H1 (cell line): ENCODE data around the gene RSU1. TPM values are rescaled to one million over a fixed set of nuclear protein-coding genes. Genes with fewer than 3 reads are reported as not detected.

Experiments
- CTCF ChIA-PET: fragments of 300-600 bp; sonication (Branson Sonifier 250); formaldehyde crosslinking; loops from one replicate; lab custom pipeline; 2021; ENCODE audit not compliant: partially characterized antibody; lab: Charles Lee
- POLR2A ChIA-PET: fragments of 300-600 bp; sonication (Branson Sonifier 250); formaldehyde crosslinking; loops from one replicate; lab custom pipeline; 2021; ENCODE audit warnings: inconsistent platforms; ENCODE audit not compliant: partially characterized antibody; lab: Charles Lee
- DNase-seq, 2 experiments: peaks; one replicate each; pipeline versions ENCODE4 v3.0.0 to v3.0.0-alpha.2; 2010 to 2022; ENCODE audit warnings: low spot score in 2 of 2, low read depth in 1 of 2, mixed read lengths in 1 of 2
- FAIRE-seq: peaks from 2 replicates; lab custom pipeline; 2011; peaks lifted over from hg19 to GRCh38; lab: Jason Lieb, UNC
- H2AFZ ChIP-seq: 2 replicates; pipeline ENCODE4 v1.8.1; 2012; ENCODE audit warnings: low read length, inconsistent platforms
- H2AK5ac ChIP-seq: 2 replicates; pipeline ENCODE4 v1.6.1; 2013; ENCODE audit warnings: low read depth, low read length
- H2BK120ac ChIP-seq: replicated peaks from 2 replicates; pipeline ENCODE3; 2013; ENCODE audit warnings: low read depth, low read length, inconsistent platforms
- H2BK12ac ChIP-seq: 2 replicates; pipeline ENCODE4 v1.6.1; 2013; ENCODE audit warnings: low read depth, low read length
- H2BK15ac ChIP-seq: 2 replicates; pipeline ENCODE4 v1.6.1; 2013; ENCODE audit warnings: low read length
- H2BK20ac ChIP-seq: 2 replicates; pipeline ENCODE4 v1.6.1; 2013; ENCODE audit warnings: low read length
- H2BK5ac ChIP-seq: 2 replicates; pipeline ENCODE4 v1.6.1; 2013; ENCODE audit warnings: low read depth, low read length
- H3K14ac ChIP-seq: 2 replicates; pipeline ENCODE4 v1.6.1; 2013; ENCODE audit warnings: inconsistent platforms; ENCODE audit not compliant: insufficient read length
- H3K18ac ChIP-seq: 2 replicates; pipeline ENCODE4 v1.6.1; 2013; ENCODE audit warnings: low read length; ENCODE audit errors: extremely low read depth
- H3K23ac ChIP-seq: 2 replicates; pipeline ENCODE4 v1.6.1; 2013; ENCODE audit warnings: inconsistent platforms; ENCODE audit not compliant: insufficient read length
- H3K23me2 ChIP-seq: 2 replicates; pipeline ENCODE4 v1.6.1; 2013; ENCODE audit warnings: low read depth, low read length
- H3K27ac ChIP-seq: 2 replicates; pipeline ENCODE4 v1.6.1; 2011; ENCODE audit warnings: low read depth, low read length, inconsistent platforms
- H3K27me3 ChIP-seq, 4 experiments: replicated peaks in 1 of 4; 1 replicate in 1 of 4; 2 replicates in 3 of 4; pipeline versions ENCODE4 v1.6.1 to v1.8.1; 2011 to 2013; ENCODE audit warnings: low read length in 3 of 4, mild to moderate bottlenecking in 3 of 4, inconsistent platforms in 2 of 4, mixed read lengths in 2 of 4, moderate library complexity in 1 of 4; ENCODE audit not compliant: control insufficient read depth in 3 of 4, insufficient read depth in 3 of 4; ENCODE audit errors: extremely low read depth in 1 of 4
- H3K36me3 ChIP-seq, 4 experiments: 2 replicates each; pipeline versions ENCODE4 v1.6.1 to v1.8.1; 2011 to 2013; ENCODE audit warnings: mild to moderate bottlenecking in 4 of 4, low read length in 3 of 4, moderate library complexity in 2 of 4, control low read depth in 1 of 4, inconsistent platforms in 1 of 4; ENCODE audit not compliant: insufficient read depth in 4 of 4, control insufficient read depth in 2 of 4
- H3K4ac ChIP-seq: replicated peaks from 2 replicates; pipeline ENCODE3; 2013; ENCODE audit warnings: low read length, low read depth, mixed read lengths, inconsistent platforms; ENCODE audit not compliant: insufficient read length
- H3K4me1 ChIP-seq, 4 experiments: replicated peaks in 1 of 4; 1 replicate in 1 of 4; 2 replicates in 3 of 4; pipeline versions ENCODE4 v1.6.1 to v1.8.1; 2011 to 2013; ENCODE audit warnings: low read length in 3 of 4, inconsistent platforms in 2 of 4, mixed read lengths in 1 of 4; ENCODE audit not compliant: insufficient read depth in 4 of 4, control insufficient read depth in 3 of 4
- H3K4me2 ChIP-seq, 2 experiments: 2 replicates each; pipeline versions ENCODE4 v1.6.1 to v1.8.1; 2011 to 2013; ENCODE audit warnings: low read depth in 2 of 2, low read length in 2 of 2, control low read depth in 1 of 2, inconsistent platforms in 1 of 2, mild to moderate bottlenecking in 1 of 2; ENCODE audit not compliant: insufficient read depth in 1 of 2
- H3K4me3 ChIP-seq, 4 experiments: fragments of 200-600, 300-600 bp in 1 of 4; sonication (generic), shearing (Covaris generic), sonication (Bioruptor Twin) in 1 of 4; 2 replicates each; pipeline versions ENCODE4 v1.5.1 to v1.8.1; 2011 to 2016; ENCODE audit warnings: low read length in 4 of 4, low read depth in 3 of 4, control low read depth in 2 of 4, inconsistent platforms in 2 of 4, mild to moderate bottlenecking in 2 of 4, mixed read lengths in 1 of 4, moderate library complexity in 1 of 4; ENCODE audit not compliant: insufficient read depth in 2 of 4; ENCODE audit errors: extremely low read depth in 1 of 4
- H3K56ac ChIP-seq: replicated peaks from 2 replicates; pipeline ENCODE3; 2013; ENCODE audit warnings: low read depth, mild to moderate bottlenecking, mixed read lengths, low read length, inconsistent platforms; ENCODE audit not compliant: insufficient read length
- H3K79me1 ChIP-seq: 2 replicates; pipeline ENCODE4 v1.6.1; 2013; ENCODE audit warnings: low read depth, low read length, control low read depth
- H3K79me2 ChIP-seq, 2 experiments: 2 replicates each; pipeline versions ENCODE4 v1.6.1 to v1.8.1; 2012 to 2013; ENCODE audit warnings: low read length in 2 of 2, mild to moderate bottlenecking in 2 of 2, inconsistent platforms in 1 of 2; ENCODE audit not compliant: insufficient read depth in 2 of 2, control insufficient read depth in 1 of 2
- H3K9ac ChIP-seq, 4 experiments: replicated peaks in 1 of 4; 1 replicate in 1 of 4; 2 replicates in 3 of 4; pipeline versions ENCODE4 v1.6.1 to v1.8.1; 2011 to 2013; ENCODE audit warnings: low read depth in 3 of 4, low read length in 3 of 4, control low read depth in 2 of 4, mild to moderate bottlenecking in 2 of 4, moderate library complexity in 2 of 4, inconsistent platforms in 1 of 4; ENCODE audit errors: extremely low read depth in 1 of 4
- H3K9me3 ChIP-seq, 2 experiments: 2 replicates each; pipeline versions ENCODE4 v1.6.1 to v1.8.1; 2012 to 2013; ENCODE audit warnings: mild to moderate bottlenecking in 2 of 2, moderate library complexity in 2 of 2, control low read depth in 1 of 2, inconsistent platforms in 1 of 2, low read depth in 1 of 2, low read length in 1 of 2, mixed read lengths in 1 of 2; ENCODE audit not compliant: insufficient read depth in 2 of 2
- H4K20me1 ChIP-seq, 2 experiments: replicated peaks in 1 of 2; 2 replicates each; pipeline versions ENCODE3 to v1.8.1; 2011 to 2013; ENCODE audit warnings: inconsistent platforms in 2 of 2, low read length in 2 of 2, mild to moderate bottlenecking in 1 of 2; ENCODE audit not compliant: insufficient read depth in 2 of 2, control insufficient read depth in 1 of 2
- H4K5ac ChIP-seq: 2 replicates; pipeline ENCODE4 v1.6.1; 2013; ENCODE audit warnings: low read length, low read depth, mixed read lengths, inconsistent platforms; ENCODE audit not compliant: insufficient read length
- H4K8ac ChIP-seq: 2 replicates; pipeline ENCODE4 v1.8.0; 2013; ENCODE audit warnings: mild to moderate bottlenecking, moderate library complexity, low read length, inconsistent platforms; ENCODE audit not compliant: insufficient read depth; ENCODE audit errors: extremely low read depth
- H4K91ac ChIP-seq: replicated peaks from 2 replicates; pipeline ENCODE3; 2013; ENCODE audit warnings: low read length, mixed read lengths, inconsistent platforms; ENCODE audit not compliant: insufficient read length
- CEBPB ChIP-seq: IDR thresholded peaks from 2 replicates; pipeline ENCODE4 v1.6.1; 2012; ENCODE audit warnings: low read depth, low read length
- CHD1 ChIP-seq: IDR thresholded peaks from 2 replicates; pipeline ENCODE4 v1.6.1; 2012; ENCODE audit warnings: low read depth, low read length, improper control_type of control experiment
- CTBP2 ChIP-seq: IDR thresholded peaks from 2 replicates; pipeline ENCODE4 v1.7.0; 2011; ENCODE audit warnings: borderline replicate concordance, mild to moderate bottlenecking, moderate library complexity, mixed read lengths, low read length; ENCODE audit not compliant: insufficient read depth, insufficient read length
- FOSL1 ChIP-seq: IDR thresholded peaks from 2 replicates; pipeline ENCODE4 v1.6.1; 2011; ENCODE audit warnings: mild to moderate bottlenecking, low read depth, low read length, moderate library complexity; ENCODE audit not compliant: insufficient read depth
- GTF2F1 ChIP-seq: IDR thresholded peaks from 2 replicates; pipeline ENCODE4 v1.6.1; 2012; ENCODE audit warnings: low read depth, low read length, improper control_type of control experiment, borderline replicate concordance
- JUN ChIP-seq: IDR thresholded peaks from 2 replicates; pipeline ENCODE4 v1.6.1; 2011; ENCODE audit warnings: low read depth, mild to moderate bottlenecking, improper control_type of control experiment, low read length
- NANOG ChIP-seq: IDR thresholded peaks from 2 replicates; pipeline ENCODE4 v1.6.1; 2011; ENCODE audit warnings: low read length, low read depth, mild to moderate bottlenecking, inconsistent platforms; ENCODE audit not compliant: insufficient read depth, poor library complexity, severe bottlenecking
- PHF8 ChIP-seq: fragments of 200-600 bp; sonication (generic); conservative IDR thresholded peaks from 2 replicates; pipeline ENCODE4 v1.7.1; 2012; ENCODE audit warnings: low read depth, mild to moderate bottlenecking, inconsistent platforms, low read length, moderate library complexity
- SAP30 ChIP-seq: fragments of 300-600 bp; sonication (generic); IDR thresholded peaks from 2 replicates; pipeline ENCODE4 v1.7.1; 2012; ENCODE audit warnings: low read length, moderate library complexity, mild to moderate bottlenecking, inconsistent platforms; ENCODE audit not compliant: insufficient read depth, insufficient replicate concordance
- SRF ChIP-seq: IDR thresholded peaks from 2 replicates; pipeline ENCODE4 v1.6.1; 2011; ENCODE audit warnings: mild to moderate bottlenecking, low read depth, low read length, moderate library complexity
- TCF12 ChIP-seq: IDR thresholded peaks from 2 replicates; pipeline ENCODE4 v1.6.1; 2011; ENCODE audit warnings: low read depth, mild to moderate bottlenecking, low read length
- WGBS, 2 experiments: shearing (Covaris generic) in 1 of 2; methylation state at CpG; one replicate each; pipeline versions ENCODE4 v1.1.6 to v1.1.7; 2013 to 2015; ENCODE audit warnings: low lambda C conversion rate in 2 of 2, mixed read lengths in 2 of 2, inconsistent platforms in 1 of 2, low coverage in 1 of 2, missing lambda C conversion rate in 1 of 2; ENCODE audit not compliant: insufficient replicate concordance in 2 of 2, insufficient coverage in 1 of 2, insufficient read length in 1 of 2; ENCODE audit errors: extremely low coverage in 1 of 2, missing lambda C conversion rate in 1 of 2; 5-methylcytosine and 5-hydroxymethylcytosine counted together
- polyA plus RNA-seq, 7 experiments: library from polyadenylated mRNA; depleted of rRNA in 3 of 7; stranded (reverse) in 5 of 7; unstranded in 2 of 7; fragments of >200 nt in 5 of 7; fragments of 200-250 nt in 2 of 7; gene quantifications; 1 replicate in 5 of 7; 2 replicates in 1 of 7; 4 replicates in 1 of 7; pipeline versions ENCODE4 v1.2.1 to v1.2.3, GENCODE V29; 2011 to 2013; ENCODE audit warnings: missing spikeins in 2 of 7, mixed read lengths in 2 of 7
- total RNA-seq: library from RNA; stranded (reverse); fragmentation: NEBNext Ultra II Directional; extraction: Animal tissue kit (Norgen Biotek cat#: 25700); gene quantifications from 2 replicates; pipeline ENCODE4 v1.2.1, GENCODE V29; 2021
- TF ChIP-seq, protein P1 (sequence below): IDR thresholded peaks from 2 replicates; pipeline ENCODE4 v1.6.1; 2011; ENCODE audit warnings: low read length, improper control_type of control experiment
- TF ChIP-seq, protein P2 (sequence below): IDR thresholded peaks from 2 replicates; pipeline ENCODE4 v1.6.1; 2011; ENCODE audit warnings: low read depth, mild to moderate bottlenecking, low read length; ENCODE audit not compliant: insufficient read depth

The RSU1 gene
- total and polyA plus RNA-seq, 2 of the 8 experiments (the other 6 are each of a cell fraction or from before 2014, with no cell fraction given) = 50.0 to 68.2 TPM

DNA sequence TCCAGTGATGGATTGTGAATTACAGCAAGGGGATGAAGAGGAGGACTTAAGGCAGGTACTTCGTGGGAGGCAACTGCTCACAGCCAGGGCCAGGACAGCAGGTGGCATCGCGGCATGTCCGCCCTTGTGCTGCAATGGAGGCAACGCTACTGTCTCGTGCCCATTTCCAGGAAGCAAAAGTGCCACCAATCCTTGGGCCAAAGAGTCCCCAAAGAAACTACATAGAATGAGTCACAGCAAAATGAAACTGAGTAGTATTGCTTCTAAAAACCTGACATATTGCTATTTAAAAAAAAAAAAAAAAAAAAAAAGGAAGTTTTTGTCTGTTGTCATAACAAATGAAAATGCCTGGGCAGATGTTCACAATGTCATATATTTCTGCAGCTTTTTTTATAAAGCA is 46.6 kb downstream of the RSU1 start:
- H3K23ac ChIP-seq = no peak overlapping the region
- H2BK12ac ChIP-seq = no peak overlapping the region
- CTCF ChIA-PET = interaction anchor here (0.7 kb wide), 1 partner anchor 12 kb away, joined by 3 read pairs; no protein-coding TSS in a partner anchor
- POLR2A ChIA-PET = no interaction called here
- no peaks in the 10 kb centered on the region for H3K23me2 ChIP-seq
- H4K5ac ChIP-seq = no peak overlapping the region
- no peak overlapping the region for H3K4ac ChIP-seq
- H3K18ac ChIP-seq = no peak overlapping the region
- 94% methylated on average over 6 of the region's 6 CpGs; no CpG with 5 or more reads in 1 of the 2 experiments for WGBS, 2 experiments
- no peak overlapping the region for H3K4me2 ChIP-seq
- H3K79me2 ChIP-seq = no peaks in the 10 kb centered on the region
- no peak overlapping the region for H3K27ac ChIP-seq
- no peak overlapping the region for H4K91ac ChIP-seq
- H3K36me3 ChIP-seq = no peaks in the 10 kb centered on the region
- H2BK20ac ChIP-seq = no peak overlapping the region
- no peak overlapping the region for H2BK5ac ChIP-seq
- H4K20me1 ChIP-seq = peaks cover 0 to 1% of the 10 kb centered on the region in 2 experiments
- H3K4me1 ChIP-seq = no peaks in the 10 kb centered on the region
- no peak overlapping the region for H3K4me3 ChIP-seq
- no peaks in the 10 kb centered on the region for H3K27me3 ChIP-seq
- H3K14ac ChIP-seq = no peak overlapping the region
- no peak overlapping the region for H2BK120ac ChIP-seq
- no peak overlapping the region for H4K8ac ChIP-seq
- H3K56ac ChIP-seq = no peak overlapping the region
- H3K79me1 ChIP-seq = no peaks in the 10 kb centered on the region
- H2AK5ac ChIP-seq = no peak overlapping the region
- no peak for FAIRE-seq
- H3K9ac ChIP-seq = no peak overlapping the region
- no peaks in the 10 kb centered on the region for H3K9me3 ChIP-seq
- H2AFZ ChIP-seq = no peak overlapping the region
- no peak for DNase-seq
- H2BK15ac ChIP-seq = no peak overlapping the region
- no peak for TF ChIP-seq CTBP2
- TF ChIP-seq NANOG = no peak
- TF ChIP-seq, protein P1, sequence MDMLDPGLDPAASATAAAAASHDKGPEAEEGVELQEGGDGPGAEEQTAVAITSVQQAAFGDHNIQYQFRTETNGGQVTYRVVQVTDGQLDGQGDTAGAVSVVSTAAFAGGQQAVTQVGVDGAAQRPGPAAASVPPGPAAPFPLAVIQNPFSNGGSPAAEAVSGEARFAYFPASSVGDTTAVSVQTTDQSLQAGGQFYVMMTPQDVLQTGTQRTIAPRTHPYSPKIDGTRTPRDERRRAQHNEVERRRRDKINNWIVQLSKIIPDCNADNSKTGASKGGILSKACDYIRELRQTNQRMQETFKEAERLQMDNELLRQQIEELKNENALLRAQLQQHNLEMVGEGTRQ = no peak
- no peak for TF ChIP-seq JUN
- no peak for TF ChIP-seq SAP30
- TF ChIP-seq TCF12 = no peak
- TF ChIP-seq CHD1 = no peak
- no peak for TF ChIP-seq SRF
- TF ChIP-seq, protein P2, sequence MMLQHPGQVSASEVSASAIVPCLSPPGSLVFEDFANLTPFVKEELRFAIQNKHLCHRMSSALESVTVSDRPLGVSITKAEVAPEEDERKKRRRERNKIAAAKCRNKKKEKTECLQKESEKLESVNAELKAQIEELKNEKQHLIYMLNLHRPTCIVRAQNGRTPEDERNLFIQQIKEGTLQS = no peak
- no peak for TF ChIP-seq GTF2F1
- TF ChIP-seq CEBPB = no peak
- no peak for TF ChIP-seq PHF8
- TF ChIP-seq FOSL1 = no peak
